Fibroblast of lung (primary cell): ENCODE measurements around the gene ZNF282.

ENCODE experiments used
- EZH2 ChIP-seq: IDR thresholded peaks from 2 replicates; pipeline ENCODE4 v1.5.1; 2012; ENCODE audit warnings: low read length, control low read depth, mild to moderate bottlenecking; ENCODE audit errors: missing control alignments
- TF ChIP-seq, protein P1 (sequence below), 2 donors: IDR thresholded peaks in 1 of 2; conservative IDR thresholded peaks in 1 of 2; 1 replicate in 1 of 2; 2 replicates in 1 of 2; pipeline ENCODE4 v1.5.1; 2011 to 2012; ENCODE audit warnings: low read length in 2 of 2, control low read depth in 1 of 2, inconsistent platforms in 1 of 2, low read depth in 1 of 2, mild to moderate bottlenecking in 1 of 2

DNA sequence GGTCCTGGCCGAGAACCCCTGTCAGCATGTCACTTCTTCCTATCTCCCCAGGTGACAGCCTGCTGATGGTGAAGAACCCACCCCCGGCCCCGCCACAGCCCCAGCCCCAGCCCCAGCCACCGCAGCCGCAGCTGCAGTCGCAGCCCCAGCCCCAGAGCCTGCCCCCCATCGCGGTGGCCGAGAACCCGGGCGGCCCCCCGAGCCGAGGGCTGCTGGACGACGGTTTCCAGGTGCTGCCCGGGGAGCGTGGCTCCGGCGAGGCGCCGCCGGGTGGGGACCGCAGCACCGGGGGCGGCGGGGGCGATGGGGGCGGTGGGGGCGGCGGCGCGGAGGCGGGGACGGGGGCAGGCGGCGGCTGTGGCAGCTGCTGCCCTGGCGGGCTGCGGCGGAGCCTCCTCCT is 28.4 kb downstream of the ZNF282 start:
- TF ChIP-seq, protein P1, sequence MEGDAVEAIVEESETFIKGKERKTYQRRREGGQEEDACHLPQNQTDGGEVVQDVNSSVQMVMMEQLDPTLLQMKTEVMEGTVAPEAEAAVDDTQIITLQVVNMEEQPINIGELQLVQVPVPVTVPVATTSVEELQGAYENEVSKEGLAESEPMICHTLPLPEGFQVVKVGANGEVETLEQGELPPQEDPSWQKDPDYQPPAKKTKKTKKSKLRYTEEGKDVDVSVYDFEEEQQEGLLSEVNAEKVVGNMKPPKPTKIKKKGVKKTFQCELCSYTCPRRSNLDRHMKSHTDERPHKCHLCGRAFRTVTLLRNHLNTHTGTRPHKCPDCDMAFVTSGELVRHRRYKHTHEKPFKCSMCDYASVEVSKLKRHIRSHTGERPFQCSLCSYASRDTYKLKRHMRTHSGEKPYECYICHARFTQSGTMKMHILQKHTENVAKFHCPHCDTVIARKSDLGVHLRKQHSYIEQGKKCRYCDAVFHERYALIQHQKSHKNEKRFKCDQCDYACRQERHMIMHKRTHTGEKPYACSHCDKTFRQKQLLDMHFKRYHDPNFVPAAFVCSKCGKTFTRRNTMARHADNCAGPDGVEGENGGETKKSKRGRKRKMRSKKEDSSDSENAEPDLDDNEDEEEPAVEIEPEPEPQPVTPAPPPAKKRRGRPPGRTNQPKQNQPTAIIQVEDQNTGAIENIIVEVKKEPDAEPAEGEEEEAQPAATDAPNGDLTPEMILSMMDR (conservative IDR thresholded peaks at IDR 0.05 in 1 of 2, IDR thresholded peaks at IDR 0.05 in 1 of 2; ENCODE audit: low read depth in 1 of 2, low read length in 2 of 2) = no peak
- TF ChIP-seq EZH2 = no peak
